Transverse colon (tissue), 4 donors: Measurements from ENCODE around the gene CCDC86.

Experiments
- POLR2AphosphoS5 ChIP-seq, 3 donors: sonication (generic); formaldehyde crosslinking; IDR thresholded peaks; one replicate each; pipeline ENCODE4 v1.6.1; 2016; ENCODE audit warnings: antibody characterized with exemption in 3 of 3
- TF ChIP-seq, protein P1 (sequence below), 5 experiments: fragments of 200-600 bp in 3 of 5; fragments of 450-650 bp in 2 of 5; sonication (generic) in 3 of 5; IDR thresholded peaks; 1 replicate in 2 of 5; 2 replicates in 3 of 5; pipeline ENCODE4 v1.5.1; 2016 to 2017; ENCODE audit warnings: antibody characterized with exemption in 5 of 5, inconsistent platforms in 3 of 5, mild to moderate bottlenecking in 2 of 5, moderate library complexity in 1 of 5

DNA sequence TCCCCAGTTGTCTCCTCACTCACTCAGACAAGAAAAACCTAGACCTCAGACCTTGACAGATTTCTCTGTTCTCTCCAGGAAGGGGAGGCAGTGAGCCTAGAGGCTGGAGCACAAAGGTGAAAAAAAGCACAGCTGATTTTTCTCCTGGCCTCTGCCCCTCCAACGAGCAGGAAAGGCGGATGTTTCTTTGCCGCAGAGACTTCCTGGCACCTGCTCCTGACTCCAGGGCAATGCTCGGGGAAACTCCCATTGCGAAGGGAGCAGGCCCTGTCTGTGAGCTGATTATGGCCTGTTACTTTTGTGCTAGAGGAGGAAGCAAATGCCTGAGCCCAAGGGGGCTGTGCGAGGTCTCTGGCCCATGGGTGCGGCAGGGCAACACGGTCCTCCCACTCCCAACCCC, 31.3 kb upstream of the CCDC86 start:
- TF ChIP-seq, protein P1, sequence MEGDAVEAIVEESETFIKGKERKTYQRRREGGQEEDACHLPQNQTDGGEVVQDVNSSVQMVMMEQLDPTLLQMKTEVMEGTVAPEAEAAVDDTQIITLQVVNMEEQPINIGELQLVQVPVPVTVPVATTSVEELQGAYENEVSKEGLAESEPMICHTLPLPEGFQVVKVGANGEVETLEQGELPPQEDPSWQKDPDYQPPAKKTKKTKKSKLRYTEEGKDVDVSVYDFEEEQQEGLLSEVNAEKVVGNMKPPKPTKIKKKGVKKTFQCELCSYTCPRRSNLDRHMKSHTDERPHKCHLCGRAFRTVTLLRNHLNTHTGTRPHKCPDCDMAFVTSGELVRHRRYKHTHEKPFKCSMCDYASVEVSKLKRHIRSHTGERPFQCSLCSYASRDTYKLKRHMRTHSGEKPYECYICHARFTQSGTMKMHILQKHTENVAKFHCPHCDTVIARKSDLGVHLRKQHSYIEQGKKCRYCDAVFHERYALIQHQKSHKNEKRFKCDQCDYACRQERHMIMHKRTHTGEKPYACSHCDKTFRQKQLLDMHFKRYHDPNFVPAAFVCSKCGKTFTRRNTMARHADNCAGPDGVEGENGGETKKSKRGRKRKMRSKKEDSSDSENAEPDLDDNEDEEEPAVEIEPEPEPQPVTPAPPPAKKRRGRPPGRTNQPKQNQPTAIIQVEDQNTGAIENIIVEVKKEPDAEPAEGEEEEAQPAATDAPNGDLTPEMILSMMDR (IDR thresholded peaks at IDR 0.05), result no peak
- TF ChIP-seq POLR2AphosphoS5 (IDR thresholded peaks at IDR 0.05), result no peak
